GM18507 (cell line): ENCODE results near the gene PFKFB3.

Experiments used
- DNase-seq: peaks from one replicate; pipeline ENCODE4 v3.0.0; 2011; ENCODE audit warnings: low read depth; ENCODE audit not compliant: insufficient read length; ENCODE audit errors: extremely low spot score
- FAIRE-seq: peaks from 2 replicates; lab custom pipeline; 2011; peaks lifted over from hg19 to GRCh38; lab: Jason Lieb, UNC

Gene PFKFB3

DNA sequence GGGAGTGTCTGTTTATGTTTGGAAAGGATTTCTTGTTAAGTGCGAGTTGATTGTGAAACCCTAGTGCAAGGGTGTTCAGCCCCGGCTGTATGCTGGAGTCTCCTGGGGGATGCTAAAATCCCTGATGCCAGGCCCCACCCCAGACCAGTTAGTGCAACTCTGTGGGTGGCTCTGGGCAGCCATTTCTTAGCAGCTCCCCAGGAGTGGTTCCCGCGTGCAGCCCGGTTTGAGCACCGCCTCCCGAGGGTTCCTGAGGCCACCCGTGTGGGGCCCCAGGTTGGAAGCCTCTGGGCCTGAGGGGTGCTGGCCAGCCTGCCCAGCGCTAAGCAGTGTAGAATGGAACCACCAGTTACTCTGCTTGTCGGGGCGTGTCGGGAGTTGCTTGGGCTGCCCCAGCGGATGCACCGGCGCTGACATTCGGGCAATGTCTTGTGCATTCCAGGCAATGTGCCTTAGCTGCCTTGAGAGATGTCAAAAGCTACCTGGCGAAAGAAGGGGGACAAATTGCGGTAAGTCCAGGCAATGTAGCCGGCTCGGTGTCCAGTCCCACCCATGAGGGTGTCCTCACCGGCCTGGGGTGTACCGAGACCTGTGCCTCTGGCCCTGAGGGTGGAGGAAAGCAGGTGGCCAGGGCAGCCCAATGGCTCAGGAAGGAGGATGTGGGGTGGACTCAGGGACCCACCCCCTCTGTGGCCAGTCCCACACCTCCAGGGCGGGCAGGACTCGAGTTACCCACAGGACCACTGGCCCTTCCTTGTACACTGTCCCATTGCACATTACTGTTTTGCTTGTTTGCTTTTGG is 13.2 kb downstream of the PFKFB3 start:
- FAIRE-seq = no peak
- DNase-seq = no peak

DNA sequence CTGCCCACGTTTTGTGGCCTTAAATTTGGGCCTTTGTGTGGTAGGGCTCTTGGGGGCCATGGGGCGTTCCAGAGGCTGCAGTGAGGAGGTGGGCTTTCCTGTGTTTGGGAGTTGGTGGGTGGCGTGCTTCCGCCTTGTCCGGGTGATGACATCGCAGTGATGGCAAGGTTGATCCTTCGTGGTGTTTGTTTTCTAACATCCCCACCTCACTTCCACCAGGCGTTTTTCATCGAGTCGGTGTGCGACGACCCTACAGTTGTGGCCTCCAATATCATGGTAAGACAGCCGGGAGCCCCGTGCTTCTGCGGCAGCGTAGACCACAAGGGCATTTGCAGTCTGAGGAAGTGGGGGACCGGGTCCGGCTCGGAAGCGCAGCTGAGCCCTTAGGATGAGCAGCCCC is 14.2 kb downstream of the PFKFB3 start:
- DNase-seq = no peak
- FAIRE-seq = no peak

DNA sequence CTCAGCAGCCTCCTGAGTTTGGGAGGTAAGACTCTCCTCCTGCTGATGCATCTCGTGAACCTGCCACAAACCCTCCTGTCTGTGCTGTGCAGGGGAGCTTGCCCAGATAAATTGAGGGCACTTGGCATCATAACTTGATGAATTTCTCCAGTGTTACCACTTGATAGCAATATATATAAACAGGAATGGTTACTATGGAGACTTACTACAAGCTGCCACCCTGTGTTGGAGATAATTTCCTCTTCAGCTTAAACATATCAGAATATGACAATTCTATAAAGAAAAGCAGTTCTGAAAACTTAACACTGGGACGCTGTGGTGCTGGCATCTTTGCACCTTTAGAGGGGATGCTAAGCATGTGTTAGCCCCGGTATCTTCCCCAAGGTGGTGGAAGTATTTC is 14.9 kb downstream of the PFKFB3 start:
- DNase-seq = no peak
- no peak for FAIRE-seq

DNA sequence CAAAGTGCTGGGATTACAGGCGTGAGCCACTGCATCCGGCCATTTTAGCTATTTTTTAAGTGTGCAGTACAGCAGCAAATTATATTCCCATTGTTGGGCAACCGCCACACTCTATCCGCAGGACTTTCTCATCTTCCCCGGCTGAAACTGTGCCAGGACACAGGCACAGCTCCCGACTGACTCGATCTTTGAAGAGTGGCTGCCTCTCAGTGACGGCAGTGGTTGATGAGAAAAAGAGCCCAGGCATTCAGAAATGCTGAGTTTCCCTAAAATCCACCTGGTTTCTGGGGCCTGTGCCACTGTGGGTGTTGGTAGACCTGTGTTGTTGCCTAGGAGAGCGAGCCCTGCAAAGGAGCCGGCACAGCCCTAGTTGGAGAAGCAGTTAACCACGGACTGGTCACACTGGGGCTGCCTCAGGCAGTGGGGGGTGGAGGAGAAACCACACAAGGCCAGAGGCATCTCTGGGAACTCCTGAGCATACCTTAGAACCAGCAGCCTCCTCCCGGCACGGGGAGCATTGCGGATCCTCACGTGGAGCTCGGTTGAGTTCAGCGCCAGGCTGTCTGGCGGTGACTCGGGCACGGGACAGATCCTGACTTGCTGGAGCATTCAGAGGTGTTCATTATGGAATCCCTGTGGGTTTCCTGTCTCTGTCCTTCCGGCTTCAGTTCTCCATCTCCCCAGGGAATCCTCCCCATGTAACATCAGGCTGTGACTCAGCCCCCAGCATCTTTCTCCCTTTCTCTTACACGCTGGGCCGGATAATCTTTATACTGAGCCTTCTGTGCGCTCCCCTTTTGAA is 16.2 kb downstream of the PFKFB3 start:
- no peak for DNase-seq
- no peak for FAIRE-seq

DNA sequence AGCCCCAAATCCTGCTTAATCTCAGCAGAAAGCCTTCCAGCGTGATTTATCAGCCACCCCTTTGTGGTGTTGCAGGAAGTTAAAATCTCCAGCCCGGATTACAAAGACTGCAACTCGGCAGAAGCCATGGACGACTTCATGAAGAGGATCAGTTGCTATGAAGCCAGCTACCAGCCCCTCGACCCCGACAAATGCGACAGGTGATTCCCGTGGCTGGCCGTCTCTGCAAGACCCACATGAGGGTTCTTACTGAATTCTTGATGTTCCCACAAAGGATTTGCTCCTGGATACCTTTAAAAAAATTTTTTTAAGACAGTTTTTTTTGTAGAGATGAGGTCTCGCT is 16.7 kb downstream of the PFKFB3 start:
- no peak for FAIRE-seq

DNA sequence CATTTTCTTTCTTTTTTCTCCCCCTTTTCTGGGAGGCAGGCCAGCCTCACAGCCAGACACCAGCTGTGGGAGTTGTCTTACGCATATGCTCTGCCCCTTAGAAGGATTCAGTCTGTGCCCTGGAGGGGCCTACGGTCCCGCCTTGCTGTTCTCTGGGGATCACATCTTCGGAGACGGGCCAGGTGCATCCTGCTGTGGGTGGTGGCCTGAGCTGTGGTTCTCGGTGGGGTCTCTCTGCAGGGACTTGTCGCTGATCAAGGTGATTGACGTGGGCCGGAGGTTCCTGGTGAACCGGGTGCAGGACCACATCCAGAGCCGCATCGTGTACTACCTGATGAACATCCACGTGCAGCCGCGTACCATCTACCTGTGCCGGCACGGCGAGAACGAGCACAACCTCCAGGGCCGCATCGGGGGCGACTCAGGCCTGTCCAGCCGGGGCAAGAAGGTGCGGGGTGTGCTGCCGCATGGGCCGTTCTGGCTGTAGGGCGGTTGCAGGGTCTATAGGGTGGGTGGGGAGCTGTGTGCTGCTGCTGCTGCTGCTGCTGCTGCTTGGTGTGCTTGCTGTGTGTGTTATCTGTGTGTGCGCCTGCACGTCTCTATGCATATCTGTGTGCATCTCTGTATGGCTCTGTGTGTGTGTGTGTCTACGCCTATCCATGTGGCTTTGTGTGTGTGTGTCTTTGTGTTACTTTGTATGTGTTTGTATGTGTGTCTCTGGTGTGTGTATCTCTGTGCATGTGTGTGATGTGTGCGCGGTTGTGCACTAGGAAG is 17.9 kb downstream of the PFKFB3 start:
- no peak for DNase-seq
- FAIRE-seq = no peak

More for the DNA sequence above, 16.7 kb downstream of the PFKFB3 start:
- DNase-seq = no peak

DNA sequence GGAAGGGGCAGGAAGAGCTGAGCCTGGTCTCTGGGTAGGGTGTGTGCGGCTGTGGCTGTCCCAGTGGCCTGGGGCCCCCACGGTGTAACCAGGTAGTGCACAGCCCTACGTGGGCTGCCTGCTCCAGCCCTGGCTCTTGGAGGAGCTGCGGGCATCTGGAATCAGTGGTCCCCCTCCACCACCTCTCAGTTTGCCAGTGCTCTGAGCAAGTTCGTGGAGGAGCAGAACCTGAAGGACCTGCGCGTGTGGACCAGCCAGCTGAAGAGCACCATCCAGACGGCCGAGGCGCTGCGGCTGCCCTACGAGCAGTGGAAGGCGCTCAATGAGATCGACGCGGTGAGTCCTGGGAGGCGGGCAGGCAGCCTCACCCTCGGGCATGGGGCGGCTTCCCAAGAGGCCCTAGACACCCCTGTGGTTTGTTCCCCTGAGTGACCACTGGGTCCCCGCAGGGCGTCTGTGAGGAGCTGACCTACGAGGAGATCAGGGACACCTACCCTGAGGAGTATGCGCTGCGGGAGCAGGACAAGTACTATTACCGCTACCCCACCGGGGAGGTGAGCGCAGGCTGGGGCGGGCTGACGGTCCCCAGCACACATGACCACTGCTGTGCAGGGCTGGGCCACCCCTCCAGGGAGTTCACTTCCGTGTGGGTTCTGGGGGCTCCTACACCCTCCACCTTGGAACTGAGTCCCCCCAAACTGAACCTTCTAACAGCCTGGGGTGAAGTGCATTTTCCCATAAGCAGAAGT is 18.6 kb downstream of the PFKFB3 start:
- DNase-seq = no peak

DNA sequence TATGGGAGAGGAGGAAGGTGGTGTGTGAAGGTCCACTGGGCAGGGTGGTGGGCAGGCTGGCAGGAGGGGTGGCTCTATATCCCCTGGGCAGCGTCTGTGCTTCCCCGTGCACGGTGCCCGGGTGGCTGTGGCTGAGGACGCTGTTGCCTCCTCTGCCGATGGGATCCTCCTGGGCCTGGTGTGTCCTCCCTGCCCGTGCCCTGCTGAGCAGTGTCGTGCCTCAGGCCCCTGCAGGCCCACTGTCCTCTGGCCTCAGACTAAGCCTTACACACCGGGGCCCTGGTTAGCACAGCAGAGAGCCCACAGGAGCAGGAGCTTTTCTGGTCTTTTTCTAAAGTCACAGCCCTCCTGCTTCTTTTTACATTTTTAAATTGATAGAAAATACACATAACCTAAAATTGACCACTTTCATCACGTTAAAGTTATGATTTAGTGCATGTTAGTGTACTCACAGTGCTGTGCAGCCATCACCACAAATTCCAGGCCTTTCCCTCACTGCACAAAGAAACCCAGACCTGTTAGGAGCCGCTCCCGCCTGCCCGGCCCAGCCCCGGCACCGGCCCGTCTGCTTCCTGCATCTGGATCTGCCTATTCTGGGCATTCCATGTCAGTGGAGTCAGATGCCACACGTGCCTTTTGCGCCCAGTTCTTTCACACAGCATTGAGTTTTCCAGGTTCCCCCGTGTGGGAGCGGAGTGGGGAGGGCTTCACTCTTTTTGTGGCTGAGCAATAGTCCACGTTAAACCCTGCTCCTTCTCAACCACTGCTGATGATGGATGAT is 19.4 kb downstream of the PFKFB3 start:
- no peak for DNase-seq
- no peak for FAIRE-seq

More for the DNA sequence above, 18.6 kb downstream of the PFKFB3 start:
- no peak for FAIRE-seq

DNA sequence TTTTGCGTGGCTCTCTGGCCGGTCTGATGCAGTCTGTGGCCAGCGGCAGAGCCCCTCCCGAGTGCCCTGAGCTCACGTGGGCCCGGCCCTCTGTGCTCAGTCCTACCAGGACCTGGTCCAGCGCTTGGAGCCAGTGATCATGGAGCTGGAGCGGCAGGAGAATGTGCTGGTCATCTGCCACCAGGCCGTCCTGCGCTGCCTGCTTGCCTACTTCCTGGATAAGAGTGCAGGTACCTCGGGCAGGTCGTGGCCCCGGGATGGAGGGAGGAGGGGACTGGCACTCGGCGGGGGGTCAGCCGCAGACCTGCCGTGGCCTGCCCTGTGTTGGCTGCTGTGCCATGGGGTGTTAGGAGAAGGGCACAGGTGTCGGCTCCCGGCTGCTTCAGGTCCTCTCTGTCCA is 20.0 kb downstream of the PFKFB3 start:
- no peak for DNase-seq

DNA sequence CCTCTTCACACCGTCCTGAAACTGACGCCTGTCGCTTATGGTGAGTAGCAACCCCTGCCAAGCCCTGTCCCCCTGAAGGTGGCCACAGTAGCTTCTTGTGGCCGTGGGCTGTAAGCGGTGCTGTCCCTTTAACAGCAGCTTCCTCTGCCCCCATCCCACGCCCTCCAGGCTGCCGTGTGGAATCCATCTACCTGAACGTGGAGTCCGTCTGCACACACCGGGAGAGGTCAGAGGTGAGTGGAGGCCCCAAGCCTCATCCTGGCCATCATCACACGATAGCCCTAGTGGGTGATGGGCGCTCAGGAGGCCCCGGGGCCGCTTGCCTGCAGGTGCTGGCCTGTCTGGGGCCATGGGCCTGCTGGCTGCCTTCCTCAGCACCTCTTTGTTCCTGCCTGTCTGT is 21.2 kb downstream of the PFKFB3 start:
- no peak for FAIRE-seq
- DNase-seq = no peak

More for the DNA sequence above, 20.0 kb downstream of the PFKFB3 start:
- FAIRE-seq = no peak

DNA sequence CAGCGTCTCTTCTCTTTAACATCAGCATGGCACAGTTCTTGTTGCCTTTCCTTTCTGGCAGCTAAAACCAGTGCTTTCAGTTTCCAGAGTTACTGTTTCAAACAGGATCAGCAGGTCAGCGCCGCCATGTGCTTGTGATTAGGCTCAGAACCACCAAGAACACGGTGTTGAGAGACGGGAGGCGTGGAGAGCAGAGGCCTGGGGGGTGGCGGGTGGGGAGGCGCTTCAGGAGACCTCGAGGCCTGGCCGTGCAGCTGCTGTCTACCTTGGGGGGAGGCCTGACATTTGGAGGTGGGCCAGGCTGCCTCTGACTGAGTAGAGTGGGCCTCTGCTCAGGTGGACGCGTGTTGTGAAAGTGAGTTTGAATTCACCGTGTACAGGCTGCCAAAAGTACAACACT is 22.0 kb downstream of the PFKFB3 start:
- FAIRE-seq (no peak), DNase-seq (no peak)

DNA sequence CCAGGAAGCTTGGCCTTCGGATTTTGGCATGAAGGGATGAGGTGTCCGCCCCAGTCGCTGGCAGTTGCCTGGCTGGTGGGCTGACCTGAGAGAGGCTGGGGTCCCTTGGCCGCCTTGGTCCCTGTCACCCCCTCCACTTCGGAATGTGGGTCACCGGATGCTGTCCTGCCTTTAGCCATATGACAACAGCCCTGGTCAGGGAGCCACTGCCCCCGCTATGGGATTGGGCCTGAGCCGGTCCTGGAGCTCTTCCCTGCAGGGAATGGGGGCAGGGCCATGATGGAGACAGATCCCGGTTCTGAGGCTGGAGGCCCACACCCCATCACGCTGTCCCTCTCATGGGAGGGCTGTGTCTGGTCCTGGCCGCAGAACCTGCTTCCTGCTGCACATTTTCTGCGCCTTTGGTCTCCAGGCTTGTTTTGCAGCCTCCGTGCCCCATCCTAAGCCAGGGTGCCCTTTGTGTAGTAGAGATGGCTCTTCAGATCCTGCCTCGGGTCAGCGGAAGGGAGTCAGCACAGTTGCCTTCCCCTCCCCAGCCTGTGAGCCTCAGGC is 22.6 kb downstream of the PFKFB3 start:
- DNase-seq (no peak), FAIRE-seq (no peak)

DNA sequence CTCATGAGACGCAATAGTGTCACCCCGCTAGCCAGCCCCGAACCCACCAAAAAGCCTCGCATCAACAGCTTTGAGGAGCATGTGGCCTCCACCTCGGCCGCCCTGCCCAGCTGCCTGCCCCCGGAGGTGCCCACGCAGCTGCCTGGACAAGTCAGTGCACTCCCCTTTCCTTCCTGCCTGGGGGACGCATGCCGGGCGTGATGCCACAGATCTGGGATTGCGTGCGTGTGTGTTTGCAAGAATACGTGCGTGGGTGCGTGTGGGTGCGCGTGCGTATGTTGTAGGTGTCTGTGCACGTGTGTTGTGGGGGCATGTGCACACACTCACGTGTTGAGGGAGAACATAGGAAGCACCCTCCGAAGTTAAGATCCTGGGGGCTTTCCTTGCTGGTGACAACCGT is 23.5 kb downstream of the PFKFB3 start:
- FAIRE-seq (no peak), DNase-seq (no peak)

DNA sequence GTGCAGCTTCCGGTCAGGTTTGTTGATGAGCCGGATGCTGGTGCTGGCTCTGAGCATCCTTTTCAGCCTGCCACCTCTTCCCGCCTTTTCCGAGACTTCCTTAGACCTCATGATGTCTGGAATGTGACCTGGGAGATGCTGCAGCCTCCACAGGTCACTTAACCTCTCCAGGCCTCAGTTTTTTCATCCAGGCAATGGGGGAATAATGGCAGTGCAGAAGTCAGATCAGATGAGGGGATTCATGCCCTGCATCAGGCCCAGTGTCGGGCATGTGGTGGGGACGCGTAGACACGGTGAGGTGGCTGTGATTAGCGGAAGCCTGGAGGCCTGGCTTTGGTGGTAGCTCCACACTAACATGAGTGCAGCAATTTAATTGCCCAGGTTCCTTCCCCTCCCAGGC is 24.6 kb downstream of the PFKFB3 start:
- no peak for FAIRE-seq
- DNase-seq = no peak

DNA sequence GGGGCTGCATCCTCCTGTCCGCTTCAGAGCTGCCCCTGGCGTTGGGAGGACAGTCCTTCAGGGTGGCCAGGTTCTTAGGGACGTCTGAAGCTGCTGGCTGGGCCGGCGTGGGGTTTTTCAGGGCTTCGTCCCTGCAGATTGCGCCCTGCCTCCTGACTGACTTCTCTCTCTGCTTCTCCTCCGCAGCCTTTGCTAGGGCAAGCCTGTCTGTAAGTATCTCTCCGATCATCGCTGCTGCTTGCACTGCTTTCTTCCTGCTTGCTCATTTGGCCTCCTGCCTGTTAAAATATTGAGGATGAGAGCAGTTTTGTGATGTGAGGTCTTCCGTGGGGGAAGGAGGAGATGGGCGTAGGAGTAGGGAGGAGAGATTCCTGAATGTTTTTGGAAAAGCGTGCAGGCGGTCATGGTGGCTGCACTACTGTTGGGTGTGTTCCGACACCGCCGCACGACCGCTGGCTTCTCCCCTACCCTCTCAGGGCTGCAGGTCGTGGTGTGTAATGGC is 25.3 kb downstream of the PFKFB3 start:
- DNase-seq (no peak), FAIRE-seq (no peak)

DNA sequence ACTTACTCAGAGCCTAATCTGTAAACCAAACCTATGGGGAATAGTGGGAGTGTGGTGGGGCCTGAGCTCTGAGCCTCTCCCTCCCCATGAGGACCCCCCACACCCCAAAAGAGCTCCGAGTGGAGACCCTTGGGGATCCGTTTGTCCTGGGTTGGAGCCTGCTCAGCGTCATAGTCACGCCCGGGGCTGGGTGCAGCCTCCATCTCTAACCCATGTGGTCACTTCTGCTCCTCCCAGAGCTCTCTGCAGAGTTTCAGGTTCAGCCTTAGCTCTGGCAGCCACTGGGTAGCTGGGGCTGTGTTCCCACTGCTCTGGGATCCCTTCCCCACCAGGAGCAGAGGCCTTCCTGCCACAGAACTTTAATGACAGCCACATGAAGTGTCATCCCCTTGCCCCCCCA is 25.9 kb downstream of the PFKFB3 start:
- no peak for DNase-seq
- no peak for FAIRE-seq

DNA sequence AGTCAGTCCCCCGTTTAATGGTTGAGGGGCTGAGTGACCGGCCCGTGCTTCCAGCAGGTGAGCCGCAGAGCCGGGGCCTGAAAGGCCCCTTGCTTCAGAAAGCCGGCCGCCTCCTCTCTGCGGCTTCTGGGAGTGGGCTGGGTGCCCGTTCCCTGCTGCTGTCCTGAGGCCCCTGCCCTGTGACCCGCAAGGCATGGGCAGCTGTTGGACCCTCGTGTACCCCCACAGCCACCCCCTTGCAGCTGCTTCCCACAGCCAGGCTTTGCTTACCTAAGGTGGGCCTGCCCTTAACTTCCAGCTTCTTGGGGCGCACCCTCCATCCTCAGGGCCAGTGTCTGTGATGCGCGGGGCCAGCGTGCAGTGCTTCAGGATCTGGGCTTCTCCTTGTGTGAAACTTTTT is 26.6 kb downstream of the PFKFB3 start:
- DNase-seq = no peak
- no peak for FAIRE-seq

DNA sequence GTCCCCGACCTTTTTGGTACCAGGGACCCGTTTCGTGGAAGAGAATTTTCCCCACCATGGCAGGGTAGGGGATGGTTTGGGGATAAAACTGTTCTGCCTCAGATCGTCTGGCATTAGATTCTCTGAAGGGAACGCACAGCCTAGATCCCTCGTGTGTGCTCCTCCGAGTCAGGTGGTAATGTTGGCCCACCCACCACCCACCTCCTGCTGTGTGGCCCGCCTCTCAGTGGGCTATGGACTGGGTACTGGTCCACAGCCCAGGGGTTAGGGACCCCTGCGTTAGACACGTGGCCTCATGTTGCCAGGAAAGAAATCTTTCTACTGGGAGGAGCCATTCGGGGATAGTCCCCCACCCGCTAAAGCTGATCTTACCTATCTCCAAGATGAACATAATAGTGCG is 27.0 kb downstream of the PFKFB3 start:
- FAIRE-seq = no peak
- no peak for DNase-seq
